Muscle of back (tissue), 11 donors: Measurements from ENCODE around the gene CACNA2D3. TPM values are rescaled to one million over a fixed set of nuclear protein-coding genes. Genes with fewer than 3 reads are reported as not detected.
A peak's percentile ranks its signal among the peaks of the same experiment; 100 is the strongest.

Source experiments
- DNase-seq, 3 donors: peaks; one replicate each; pipeline versions ENCODE4 v3.0.0 to v3.0.0-alpha.2; 2013
- polyA plus RNA-seq, 10 donors: library from polyadenylated mRNA; unstranded; fragments of 120-200 nt; gene quantifications; one replicate each; pipeline ENCODE4 v1.2.1, GENCODE V29; 2013; ENCODE audit not compliant: insufficient read length in 10 of 10

CACNA2D3 gene
- polyA plus RNA-seq, 10 donors = 1.0 to 2.9 (median 1.9) TPM

DNA sequence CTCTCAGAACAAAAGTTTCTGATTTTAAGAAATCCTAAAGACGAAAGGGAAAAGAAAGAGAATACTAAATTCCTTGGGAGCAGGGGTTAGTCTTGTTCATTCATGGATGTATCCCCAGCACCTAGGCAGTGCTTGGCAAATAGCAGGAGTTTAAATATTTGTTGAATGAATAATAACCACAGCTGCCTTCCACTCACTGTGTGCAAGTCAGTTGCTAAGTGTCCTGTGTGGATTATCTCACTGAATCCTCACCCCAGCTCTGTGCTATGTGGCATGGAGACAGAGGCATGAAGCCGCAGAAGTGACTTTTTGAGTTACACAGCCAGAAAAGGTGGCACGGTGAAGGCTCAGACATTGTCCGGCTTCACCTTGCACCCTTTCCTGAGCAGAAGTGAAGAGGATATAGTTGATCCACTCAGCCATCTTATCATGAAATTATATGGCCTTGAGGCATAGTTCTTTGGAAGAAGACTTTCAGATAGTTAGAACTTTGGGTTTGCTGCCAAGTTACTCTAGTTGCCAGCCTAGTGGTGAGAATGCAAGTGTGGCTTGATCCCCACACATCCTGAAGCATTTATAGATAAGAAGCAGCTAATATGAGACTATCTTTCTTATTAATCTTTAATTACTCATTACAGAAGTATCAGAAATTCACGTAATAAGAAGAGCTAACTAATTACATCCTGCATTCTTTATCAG is 450.0 kb downstream of the CACNA2D3 start:
- DNase-seq = no peak

DNA sequence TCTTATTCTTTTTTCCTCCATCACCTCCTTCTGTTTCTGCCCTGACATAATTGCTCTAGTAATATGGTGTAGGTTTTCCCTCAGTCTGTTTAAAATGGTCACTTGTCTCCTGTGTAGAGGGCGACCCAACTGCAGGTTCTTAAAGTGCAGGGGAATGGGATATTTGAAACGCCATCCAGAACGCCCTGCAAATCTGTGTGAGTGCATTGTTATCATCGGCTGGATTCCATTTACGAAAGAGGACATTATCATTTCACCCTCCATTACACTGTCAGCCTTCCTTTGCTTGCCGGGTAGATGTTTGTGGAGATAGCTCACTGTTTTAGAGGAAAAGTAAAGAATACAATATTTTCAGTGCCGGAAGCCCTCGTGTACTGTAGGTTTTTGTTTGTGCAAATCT is 451.5 kb downstream of the CACNA2D3 start:
- no peak for DNase-seq

DNA sequence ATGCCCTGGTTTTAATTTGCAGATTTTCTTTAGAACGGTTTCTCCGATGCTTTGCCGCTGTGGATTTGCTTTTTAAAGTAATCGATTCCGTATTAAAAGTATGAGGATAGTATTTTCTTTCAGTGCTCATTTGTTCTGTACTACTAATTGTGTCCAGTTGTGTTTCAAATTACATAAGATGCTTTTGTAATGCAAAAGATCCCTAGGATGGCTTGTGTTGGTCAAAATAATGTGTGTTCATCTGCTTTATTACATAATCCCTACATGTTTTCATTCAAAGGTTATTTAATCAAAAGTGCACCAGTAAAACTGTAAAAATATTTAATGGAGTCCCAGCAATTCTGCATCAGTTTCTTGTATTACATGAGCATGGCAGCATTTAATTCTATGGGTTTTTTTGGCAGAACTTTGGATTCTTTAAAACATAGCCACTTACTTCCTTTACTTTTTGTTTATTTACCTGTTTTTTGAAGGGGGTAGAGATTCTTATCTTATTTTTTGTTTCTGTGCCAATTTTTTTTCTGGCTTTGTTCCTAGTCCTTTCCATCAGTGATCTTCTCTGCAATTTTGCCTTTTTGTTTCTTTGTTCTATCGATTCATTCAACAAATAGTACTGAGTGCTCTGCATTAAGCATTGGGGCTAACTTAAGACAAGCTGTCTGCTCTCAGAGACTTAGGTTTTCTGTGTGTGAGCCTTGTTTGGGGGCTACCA is 452.7 kb downstream of the CACNA2D3 start:
- no peak for DNase-seq

DNA sequence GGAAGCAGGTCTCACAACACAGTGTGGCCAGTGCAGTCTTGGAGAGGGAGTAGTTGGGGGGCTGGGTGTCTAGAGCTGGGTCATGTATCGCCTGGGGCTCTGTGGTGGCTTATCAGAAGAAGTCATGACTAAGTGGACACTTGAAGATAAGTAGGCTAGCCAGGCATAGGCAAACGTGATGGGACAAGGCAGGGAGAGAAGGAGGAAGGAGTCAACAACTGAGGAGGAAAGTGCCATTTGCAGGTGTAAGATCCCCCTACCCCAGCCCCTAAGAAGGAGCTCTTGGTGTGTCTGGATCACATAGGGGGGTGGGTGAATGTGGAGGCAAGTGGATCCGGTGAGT is 453.2 kb downstream of the CACNA2D3 start:
- no peak for DNase-seq

DNA sequence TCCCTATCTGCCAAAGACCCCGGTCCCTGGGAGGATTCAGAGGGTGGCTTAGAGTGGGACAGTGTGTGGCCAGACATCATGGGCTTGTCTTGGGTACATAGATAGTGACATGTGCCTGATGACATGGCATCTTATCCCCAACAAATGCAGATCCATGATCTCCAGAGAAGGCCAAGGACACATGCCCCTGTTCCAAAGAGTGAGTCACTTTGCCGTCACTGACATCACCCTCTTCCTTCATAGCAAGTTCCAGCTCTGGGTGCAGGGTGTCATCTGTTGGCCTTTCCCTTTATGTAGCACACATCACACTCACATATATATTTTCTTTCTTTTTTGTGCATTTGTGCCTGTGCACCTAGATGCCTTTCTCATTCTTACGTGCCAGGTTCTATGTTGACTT is 455.0 kb downstream of the CACNA2D3 start:
- DNase-seq = no peak

DNA sequence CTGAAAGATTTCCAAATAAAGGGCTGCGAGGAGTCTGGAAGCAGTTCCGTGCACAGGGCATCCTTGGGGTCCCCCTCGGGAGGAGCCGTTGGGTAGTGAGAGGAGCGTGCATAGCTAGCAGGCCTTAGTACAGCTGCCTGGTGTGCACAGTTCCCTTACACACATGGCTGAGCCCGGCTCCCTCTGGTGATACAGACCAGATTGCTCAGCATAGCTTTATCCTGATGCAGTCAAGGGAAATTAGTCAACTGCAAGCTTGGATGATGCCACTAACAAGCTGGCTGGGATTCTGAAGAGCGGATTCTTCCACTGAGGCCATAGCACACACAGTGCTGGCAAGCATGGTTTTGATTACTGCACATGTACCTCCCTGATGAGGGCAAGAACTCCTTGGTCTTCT is 456.1 kb downstream of the CACNA2D3 start:
- no peak for DNase-seq

DNA sequence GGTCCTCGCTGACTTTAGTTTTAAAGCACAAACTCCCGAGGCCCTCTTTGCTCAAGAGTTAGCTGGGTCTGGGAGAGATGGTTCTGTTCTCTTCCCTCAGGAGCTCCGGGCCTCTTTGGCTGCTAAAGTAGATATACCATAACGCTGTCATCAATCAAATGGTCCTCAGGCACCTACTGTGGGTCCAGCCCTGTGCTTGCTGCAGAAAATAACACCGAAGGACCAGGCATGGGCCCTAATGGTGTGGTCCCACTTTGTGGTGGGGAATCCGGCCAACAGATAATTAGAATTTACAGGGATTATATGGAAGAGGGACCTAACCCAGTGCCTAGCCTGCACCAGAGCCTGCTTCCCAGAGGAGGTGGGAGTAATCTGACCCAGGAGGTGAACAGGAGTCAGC is 458.1 kb downstream of the CACNA2D3 start:
- no peak for DNase-seq

DNA sequence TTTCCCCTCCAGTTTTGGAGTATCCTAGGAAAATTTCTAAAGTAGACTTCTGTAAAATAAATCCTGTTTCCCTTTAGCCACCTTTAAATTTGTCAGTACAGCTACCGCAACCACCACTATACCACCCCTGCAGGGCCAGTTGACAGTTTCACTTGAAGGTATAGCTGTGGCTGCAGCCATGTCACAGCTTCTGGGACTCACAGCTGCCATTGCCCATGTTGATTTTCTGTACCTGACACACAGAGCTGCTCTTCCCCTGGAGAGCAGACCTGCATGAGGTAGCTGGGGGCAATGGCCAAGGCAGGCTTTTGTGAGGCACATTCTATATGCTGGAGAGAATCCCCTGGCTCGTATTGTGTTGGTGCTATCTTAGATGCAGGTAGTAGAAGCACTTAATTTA is 460.1 kb downstream of the CACNA2D3 start:
- no peak for DNase-seq

DNA sequence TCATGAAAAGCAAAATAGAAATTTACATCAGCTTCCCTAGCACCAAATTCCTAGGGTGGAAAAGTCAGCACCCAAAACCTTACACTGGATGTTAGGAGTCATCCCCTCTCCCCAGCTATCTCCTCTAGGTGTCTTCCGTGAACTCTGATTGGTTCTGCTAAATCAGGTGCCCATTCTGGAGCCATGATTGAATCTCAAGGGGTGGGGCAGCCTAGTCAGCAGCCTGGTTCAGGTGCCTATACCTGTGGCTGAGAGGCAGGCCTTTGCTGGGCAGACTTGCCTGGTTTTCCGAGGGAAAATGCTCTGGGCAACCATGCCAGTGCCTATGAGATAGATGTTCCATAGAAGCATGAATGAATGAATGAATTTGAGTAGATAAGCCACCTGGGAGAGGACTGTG is 468.8 kb downstream of the CACNA2D3 start:
- DNase-seq = no peak

DNA sequence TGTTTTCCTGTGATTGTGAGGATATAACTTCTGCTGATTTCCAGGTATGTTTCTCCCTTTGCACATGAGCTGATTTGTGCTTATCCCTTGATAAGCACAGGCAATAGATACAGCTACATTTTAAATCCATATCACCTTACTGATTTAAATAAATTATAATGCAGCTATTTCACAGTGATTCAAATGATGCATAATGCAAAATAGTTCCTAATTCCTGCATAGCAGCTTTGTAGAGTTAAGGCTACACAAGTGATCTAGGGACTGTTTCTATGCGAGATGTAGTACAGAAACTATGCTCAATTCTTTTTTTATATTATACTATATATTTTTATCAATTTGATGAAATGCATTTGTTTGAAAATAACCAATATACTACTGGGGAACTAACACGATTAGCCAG is 471.3 kb downstream of the CACNA2D3 start:
- no peak for DNase-seq

DNA sequence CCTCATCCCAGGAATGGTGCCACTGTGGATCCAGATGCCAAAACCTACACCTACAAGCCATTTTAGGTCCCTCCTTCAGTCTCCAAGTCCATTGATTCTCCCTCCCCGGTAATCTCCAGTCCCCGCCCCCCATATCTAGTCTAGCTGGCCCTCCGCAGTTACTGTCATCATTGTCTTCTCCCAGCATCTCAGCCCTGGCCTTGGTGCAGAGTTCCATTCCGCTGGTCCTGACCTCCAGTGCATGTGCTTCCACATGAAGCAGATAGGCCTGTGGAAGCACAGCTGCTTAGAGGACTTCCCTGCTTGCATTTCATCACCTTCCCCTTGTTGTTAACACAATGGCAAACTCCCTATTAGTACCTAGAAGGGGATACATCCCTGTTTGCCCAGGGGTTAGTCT is 473.7 kb downstream of the CACNA2D3 start:
- DNase-seq = no peak

DNA sequence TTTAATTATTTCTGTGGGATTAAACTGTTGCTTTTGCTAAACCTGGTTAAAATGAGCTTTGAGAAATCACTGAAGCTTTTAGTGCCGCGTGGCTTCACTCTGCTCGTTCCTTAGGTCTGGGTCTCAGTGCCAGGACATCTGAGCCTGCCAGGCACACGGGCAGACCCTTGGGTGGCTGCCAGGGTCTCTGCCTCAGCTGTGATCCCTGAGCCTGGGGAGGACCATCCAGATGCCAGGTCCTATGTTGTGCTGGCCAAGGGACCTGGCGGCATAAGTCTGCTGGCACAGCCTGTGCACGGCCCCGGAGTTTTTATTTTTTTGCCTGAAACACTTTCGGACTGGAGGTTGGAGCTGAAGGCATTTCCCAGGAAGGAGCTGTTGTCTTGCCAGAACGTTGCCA is 477.4 kb downstream of the CACNA2D3 start:
- peak; percentile 27 to 49 (median 44) for DNase-seq

DNA sequence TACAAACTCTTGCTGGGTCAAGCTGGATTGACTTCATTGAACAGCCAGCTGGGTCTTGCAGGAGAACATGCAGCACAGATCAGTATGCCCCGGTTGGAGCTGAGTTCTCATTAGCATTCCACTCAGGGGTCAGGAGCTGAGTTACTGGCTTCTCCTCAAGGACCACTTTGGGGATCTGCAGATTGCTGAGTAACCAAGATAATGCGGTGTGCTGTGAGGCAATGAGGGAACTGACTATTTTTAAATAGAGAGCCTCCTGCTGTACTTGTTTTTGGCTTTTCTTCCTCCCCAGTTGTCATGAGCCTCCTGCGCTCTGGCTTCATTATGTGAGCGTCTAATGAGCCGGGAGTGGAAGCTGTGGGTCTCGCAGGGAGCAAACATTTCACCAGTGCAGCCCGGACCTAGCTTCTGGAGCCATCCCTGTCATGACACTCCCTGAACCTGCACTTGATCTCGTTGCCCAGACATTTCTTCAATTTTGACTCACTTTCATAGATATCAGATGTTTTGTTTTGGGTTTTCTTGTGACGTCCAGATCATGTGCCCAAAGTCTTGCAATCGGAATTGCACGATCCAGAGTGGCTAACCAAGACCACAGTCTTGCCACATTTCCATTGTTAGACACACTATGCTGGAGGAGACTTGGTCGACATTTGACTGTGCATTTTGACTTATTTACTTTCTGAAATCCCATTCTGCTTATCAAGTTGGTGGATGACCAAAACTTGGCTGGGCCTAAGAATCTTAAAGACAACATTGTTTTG is 478.3 kb downstream of the CACNA2D3 start:
- DNase-seq = peak in 2 of 3 donors; percentile 11 to 46

DNA sequence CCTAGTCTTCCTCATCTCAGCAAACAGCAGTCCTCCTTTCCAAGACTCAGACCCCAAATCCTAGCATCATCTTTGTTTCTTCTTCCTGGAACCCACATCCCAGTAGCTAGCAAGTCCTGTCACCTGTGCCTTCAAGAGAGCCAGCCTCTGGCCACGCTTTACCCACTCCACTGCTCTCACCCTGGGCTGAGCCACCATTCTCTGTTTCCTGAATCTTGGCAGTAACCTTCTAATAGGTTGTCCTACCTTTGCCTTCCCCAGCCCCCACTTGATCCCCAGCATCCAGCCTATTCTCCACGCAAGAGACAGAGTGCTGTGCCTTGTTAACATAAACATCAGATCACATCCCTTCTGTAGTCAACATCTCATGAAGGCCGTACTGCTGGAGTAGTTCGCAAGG is 482.1 kb downstream of the CACNA2D3 start:
- DNase-seq = no peak

DNA sequence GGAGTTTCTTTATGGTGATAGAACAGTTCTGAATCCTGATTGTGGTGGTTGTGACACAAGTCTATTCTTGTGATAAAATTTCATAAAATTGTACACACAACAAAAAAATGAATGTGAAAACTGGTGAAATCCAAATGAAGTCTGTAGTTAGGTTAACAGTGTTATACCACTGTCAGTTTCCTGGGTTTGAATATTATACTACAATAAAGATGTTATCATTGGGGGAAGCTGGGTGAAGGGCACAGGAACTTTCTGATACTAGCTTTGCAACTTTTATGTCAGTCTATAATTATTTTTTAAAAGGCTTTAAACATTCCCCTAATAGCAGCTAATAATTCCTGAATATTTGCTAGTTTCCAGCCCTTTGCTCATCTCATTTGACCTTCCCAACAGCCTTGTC is 485.7 kb downstream of the CACNA2D3 start:
- DNase-seq = no peak

DNA sequence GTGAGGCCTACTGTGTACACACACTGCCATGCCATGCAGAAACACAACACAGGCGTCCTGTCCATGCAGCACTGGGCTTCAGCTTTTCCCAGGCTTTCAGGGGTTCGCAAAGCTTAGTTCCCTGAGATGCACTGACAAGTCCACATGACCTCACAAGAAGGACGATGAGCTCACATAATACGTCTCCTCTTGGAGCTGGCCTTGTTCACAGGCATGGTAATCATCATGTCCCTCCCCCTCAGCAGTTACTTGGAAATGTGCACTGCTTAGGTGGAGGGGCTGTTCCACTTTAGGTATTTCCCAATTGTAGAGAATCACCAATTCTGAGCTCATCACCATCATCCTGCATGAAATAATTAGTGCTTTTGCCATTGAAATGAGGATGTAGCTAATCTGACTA is 496.7 kb downstream of the CACNA2D3 start:
- no peak for DNase-seq

DNA sequence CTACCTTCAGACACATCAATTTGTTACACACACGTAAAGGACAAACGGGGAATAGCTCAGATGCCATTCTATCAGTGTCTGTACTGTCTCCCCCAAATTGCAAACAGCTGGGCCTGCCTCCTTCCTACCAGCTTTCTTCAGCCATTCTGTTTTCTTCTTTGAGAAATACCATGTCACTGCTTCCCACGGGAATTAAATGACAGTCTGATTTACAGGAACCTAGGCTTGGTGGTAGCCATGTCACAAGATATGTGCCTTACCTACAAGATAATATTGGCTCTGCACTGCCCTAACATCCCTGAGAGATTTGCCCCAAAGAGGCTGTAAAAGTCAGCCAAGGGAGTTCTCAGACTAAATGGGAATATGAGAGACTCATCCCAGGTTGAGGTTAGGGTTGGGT is 497.2 kb downstream of the CACNA2D3 start:
- DNase-seq = no peak

DNA sequence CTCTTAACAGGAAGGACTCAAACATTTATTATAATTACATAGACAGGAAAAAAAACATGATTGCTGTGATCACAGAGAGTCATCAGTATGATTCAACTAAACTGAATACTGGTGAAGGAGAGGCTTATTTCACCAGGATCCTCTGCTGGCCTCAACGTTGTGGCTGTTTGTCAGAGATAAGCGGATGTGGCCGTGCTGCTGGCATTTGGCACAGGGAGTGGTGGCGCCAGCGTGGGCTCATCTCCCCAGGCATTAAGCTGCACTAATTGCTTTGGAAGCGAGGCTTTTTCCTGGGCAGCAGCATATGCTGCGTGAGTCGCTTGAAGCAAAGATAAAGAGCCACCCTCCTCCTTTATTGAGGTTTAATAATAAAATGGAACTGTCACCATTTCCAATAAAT is 498.8 kb downstream of the CACNA2D3 start:
- no peak for DNase-seq

DNA sequence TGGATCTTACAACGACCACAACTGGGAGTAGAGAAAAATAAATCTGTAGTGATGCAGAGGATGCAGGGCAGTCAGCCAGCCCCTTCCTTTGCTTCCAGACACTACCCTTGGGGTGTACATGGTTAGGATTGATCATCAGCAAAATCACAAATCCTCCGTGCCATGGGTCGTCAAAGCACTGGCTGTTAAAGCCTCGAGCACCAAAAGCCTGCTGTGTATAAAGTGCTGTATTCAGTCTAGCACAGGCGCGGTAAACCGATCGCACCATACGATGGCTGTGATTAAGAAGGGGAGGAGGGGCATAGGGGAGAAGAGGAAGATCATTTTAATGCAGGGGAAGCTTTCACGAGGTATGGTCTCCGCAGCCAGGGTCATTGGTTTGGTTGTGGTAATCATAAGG is 500.3 kb downstream of the CACNA2D3 start:
- no peak for DNase-seq

DNA sequence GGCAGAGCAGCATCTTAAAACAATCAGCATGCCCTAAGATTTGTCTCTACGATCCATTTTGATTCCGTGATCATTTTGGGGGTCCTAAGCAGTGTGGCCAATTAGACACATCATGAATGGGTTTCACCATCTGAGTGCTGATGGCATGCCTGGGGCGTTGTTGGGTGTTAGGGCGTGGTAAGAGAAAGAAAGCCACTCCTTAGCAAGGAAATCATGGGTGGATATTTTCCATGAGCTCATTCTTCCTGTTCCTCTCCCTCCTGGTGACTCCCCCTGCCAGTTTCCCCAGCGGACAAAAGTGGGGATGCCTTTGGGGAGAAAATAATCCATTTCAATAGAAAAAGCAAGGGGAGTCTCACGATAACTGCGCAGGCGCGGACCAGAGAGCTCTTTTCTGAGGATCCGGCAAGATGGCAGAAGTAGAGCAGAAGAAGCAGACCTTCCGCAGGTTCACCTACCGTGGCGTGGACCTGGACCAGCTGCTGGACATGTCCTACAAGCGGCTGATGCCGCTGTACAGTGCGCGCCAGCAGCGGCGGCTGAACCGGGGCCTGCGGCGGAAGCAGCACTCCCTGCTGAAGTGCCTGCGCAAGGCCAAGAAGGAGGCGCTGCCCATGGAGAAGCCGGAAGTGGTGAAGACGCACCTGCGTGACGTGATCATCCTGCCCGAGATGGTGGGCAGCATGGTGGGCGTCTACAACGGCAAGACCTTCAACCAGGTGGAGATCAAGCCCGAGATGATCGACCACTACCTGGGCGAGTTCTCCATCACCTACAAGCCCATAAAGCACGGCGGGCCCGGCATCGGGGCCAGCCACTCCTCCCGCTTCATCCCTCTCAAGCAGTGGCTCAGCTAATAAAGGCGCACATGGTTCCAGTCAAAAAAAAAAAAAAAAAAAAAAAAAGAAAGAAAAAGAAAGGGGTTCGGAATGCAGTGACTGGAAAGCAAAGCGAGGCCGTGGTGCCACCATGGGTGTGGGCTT is 503.7 kb downstream of the CACNA2D3 start:
- DNase-seq = no peak

DNA sequence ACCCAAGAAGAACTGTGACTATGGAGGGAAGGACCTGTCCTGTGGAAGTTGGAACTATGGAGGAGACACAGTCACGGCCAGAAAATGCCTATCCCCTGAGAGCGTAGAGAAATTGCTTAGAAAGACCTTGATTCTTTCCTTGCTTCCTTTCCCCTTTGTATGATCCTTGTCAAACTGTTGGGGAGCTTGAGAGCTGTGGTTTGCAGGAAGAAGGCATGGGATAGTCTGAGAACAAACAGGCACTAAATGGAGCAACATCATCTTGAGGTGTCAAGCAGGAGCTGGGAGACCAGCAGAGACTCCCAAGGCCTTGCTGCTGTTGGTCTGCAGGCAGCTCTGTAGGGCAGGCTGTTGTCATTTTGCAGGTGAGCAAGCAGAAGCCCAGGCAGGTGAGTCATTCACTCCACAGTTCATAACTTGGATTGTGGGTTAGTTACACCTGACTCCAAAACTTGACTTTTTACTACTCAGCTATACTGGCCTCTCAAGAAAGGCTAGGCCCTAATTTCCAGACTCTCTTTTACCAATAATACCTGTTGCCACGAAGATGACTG is 506.6 kb downstream of the CACNA2D3 start:
- no peak for DNase-seq
